ENCODE results near the gene CLEC9A.
"Not testable (repeated sequence)": the region's sequence is repeated elsewhere in the genome, so short reads cannot be mapped to it uniquely, and the experiment has no call there.

Gene CLEC9A

DNA sequence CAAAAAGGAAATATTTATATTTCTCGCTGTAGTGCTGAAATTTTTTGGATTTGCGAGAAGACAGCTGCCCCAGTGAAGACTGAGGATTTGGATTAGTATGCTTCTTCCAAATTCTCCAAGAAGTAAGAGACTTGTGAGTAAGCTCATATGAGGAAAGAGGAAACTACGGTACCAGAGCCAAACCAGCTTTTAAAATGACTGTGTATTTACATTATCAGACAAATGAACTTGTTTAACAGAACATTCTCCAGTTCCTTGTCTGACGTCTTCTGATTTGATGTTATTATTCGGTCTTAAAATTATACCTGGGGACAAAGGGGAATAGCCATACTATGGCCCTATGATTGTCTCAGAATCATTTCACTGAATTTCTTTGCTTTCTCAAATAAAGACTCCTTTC is 12.1 kb upstream of the CLEC9A start:
- Histone ChIP-seq H3K14ac (ENCODE audit: low read length) (no peak overlapping the region), H3K27ac (ENCODE audit: low read depth, low read length) (no peak overlapping the region), H3K79me2 (ENCODE audit: control insufficient read depth, insufficient read depth, low read length, poor library complexity) (no peaks in the 10 kb centered on the region), H2BK5ac (ENCODE audit: low read depth, low read length, poor library complexity) (no peak overlapping the region), H2BK12ac (ENCODE audit: low read length) (no peak overlapping the region), H3K36me3 (ENCODE audit: control insufficient read depth in 1 of 2, insufficient read depth in 2 of 2, low read length in 2 of 2) (no peaks in the 10 kb centered on the region), H3K4me2 (ENCODE audit: low read length) (no peak overlapping the region), H2BK120ac (ENCODE audit: insufficient read depth, low read length, poor library complexity) (no peak overlapping the region), H3K4me1 (ENCODE audit: control insufficient read depth in 1 of 2, insufficient read depth in 2 of 2, low read length in 2 of 2) (no peaks in the 10 kb centered on the region), H3K9ac (ENCODE audit: low read length) (no peak overlapping the region), H4K12ac (ENCODE audit: low read depth, low read length) (no peak overlapping the region), H3K9me3 (ENCODE audit: insufficient read depth, low read depth, low read length) (no peaks in the 10 kb centered on the region), H4K8ac (ENCODE audit: low read depth, low read length) (no peak overlapping the region), H3K4me3 (ENCODE audit: low read depth, low read length) (no peak overlapping the region), H2AFZ (ENCODE audit: insufficient read depth, low read length, poor library complexity) (no peak overlapping the region), H3K27me3 (ENCODE audit: insufficient read depth, low read length) (no peaks in the 10 kb centered on the region), H4K91ac (ENCODE audit: low read depth, low read length) (no peak overlapping the region), H3K18ac (ENCODE audit: low read length) (no peak overlapping the region), H3K4ac (ENCODE audit: low read depth, low read length) (no peak overlapping the region), H3K79me1 (ENCODE audit: low read length) (no peaks in the 10 kb centered on the region), H2AK5ac (ENCODE audit: low read length) (no peak overlapping the region), H3K23ac (ENCODE audit: low read length) (no peak overlapping the region)
- no peak for DNase-seq
- no CpG with 5 or more reads among the region's 5 CpGs for WGBS (ENCODE audit: extremely low coverage, insufficient coverage, insufficient read length)

DNA sequence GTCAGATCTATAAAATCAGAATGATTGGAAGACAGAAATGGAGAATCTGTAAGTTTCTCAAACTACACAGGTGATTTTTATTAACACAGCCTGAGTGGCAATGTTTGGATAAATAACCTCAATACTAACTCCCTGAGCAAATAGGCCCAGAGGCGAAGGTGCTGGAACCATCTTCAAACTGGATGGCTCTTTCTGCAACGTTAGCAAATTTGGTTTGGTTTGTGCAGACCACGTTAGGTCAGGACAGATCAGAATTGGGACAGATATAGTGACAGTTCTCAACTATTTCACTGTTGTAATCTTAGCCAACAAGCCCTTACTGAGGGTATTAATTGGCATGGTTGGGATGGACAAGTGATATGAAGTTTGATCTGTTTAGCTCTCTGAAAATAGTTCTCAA is 9.1 kb upstream of the CLEC9A start:
- H3K79me1 ChIP-seq (ENCODE audit: low read length) = no peaks in the 10 kb centered on the region
- no CpG with 5 or more reads among the region's 3 CpGs for WGBS (ENCODE audit: extremely low coverage, insufficient coverage, insufficient read length)
- H3K14ac ChIP-seq (ENCODE audit: low read length) = no peak overlapping the region
- H2BK120ac ChIP-seq (ENCODE audit: insufficient read depth, low read length, poor library complexity) = no peak overlapping the region
- no peaks in the 10 kb centered on the region for H3K79me2 ChIP-seq (ENCODE audit: control insufficient read depth, insufficient read depth, low read length, poor library complexity)
- no peak overlapping the region for H3K4ac ChIP-seq (ENCODE audit: low read depth, low read length)
- H4K91ac ChIP-seq (ENCODE audit: low read depth, low read length) = no peak overlapping the region
- H2AFZ ChIP-seq (ENCODE audit: insufficient read depth, low read length, poor library complexity) = no peak overlapping the region
- H4K8ac ChIP-seq (ENCODE audit: low read depth, low read length) = no peak overlapping the region
- no peak overlapping the region for H3K23ac ChIP-seq (ENCODE audit: low read length)
- no peak overlapping the region for H2BK12ac ChIP-seq (ENCODE audit: low read length)
- no peak overlapping the region for H3K4me2 ChIP-seq (ENCODE audit: low read length)
- no peak overlapping the region for H3K9ac ChIP-seq (ENCODE audit: low read length)
- no peaks in the 10 kb centered on the region for H3K27me3 ChIP-seq (ENCODE audit: insufficient read depth, low read length)
- no peaks in the 10 kb centered on the region for H3K4me1 ChIP-seq (ENCODE audit: control insufficient read depth in 1 of 2, insufficient read depth in 2 of 2, low read length in 2 of 2)
- no peak overlapping the region for H3K27ac ChIP-seq (ENCODE audit: low read depth, low read length)
- no peak for DNase-seq
- no peaks in the 10 kb centered on the region for H3K36me3 ChIP-seq (ENCODE audit: control insufficient read depth in 1 of 2, insufficient read depth in 2 of 2, low read length in 2 of 2)
- no peaks in the 10 kb centered on the region for H3K9me3 ChIP-seq (ENCODE audit: insufficient read depth, low read depth, low read length)
- H3K18ac ChIP-seq (ENCODE audit: low read length) = no peak overlapping the region
- H3K4me3 ChIP-seq (ENCODE audit: low read depth, low read length) = no peak overlapping the region
- H2BK5ac ChIP-seq (ENCODE audit: low read depth, low read length, poor library complexity) = no peak overlapping the region
- no peak overlapping the region for H2AK5ac ChIP-seq (ENCODE audit: low read length)
- no peak overlapping the region for H4K12ac ChIP-seq (ENCODE audit: low read depth, low read length)

DNA sequence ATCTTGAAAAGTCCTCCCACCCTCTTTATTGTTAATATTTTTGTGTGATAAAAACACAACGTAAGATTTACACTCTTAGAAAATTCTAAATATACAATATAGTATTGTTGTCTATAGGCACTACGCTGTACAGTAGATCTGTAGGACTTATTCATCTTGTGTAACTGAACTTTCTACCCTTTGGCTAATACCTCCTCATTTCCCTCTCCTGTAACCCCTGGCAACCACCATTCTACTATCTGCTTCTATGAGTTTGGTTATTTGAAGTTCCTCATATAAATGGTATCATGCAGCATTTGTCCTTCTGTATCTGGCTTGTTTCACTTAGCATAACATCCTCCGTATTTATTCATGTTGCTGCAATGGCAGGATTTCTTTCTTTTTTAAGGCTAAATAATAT is 5.2 kb upstream of the CLEC9A start:
- Histone ChIP-seq H2AK5ac (ENCODE audit: low read length) (no peak overlapping the region), H3K79me2 (ENCODE audit: control insufficient read depth, insufficient read depth, low read length, poor library complexity) (no peaks in the 10 kb centered on the region), H3K9ac (ENCODE audit: low read length) (no peak overlapping the region), H3K79me1 (ENCODE audit: low read length) (no peaks in the 10 kb centered on the region), H3K4ac (ENCODE audit: low read depth, low read length) (no peak overlapping the region), H3K36me3 (ENCODE audit: control insufficient read depth in 1 of 2, insufficient read depth in 2 of 2, low read length in 2 of 2) (no peaks in the 10 kb centered on the region), H2BK12ac (ENCODE audit: low read length) (no peak overlapping the region), H3K4me2 (ENCODE audit: low read length) (no peak overlapping the region), H2BK120ac (ENCODE audit: insufficient read depth, low read length, poor library complexity) (no peak overlapping the region), H2BK5ac (ENCODE audit: low read depth, low read length, poor library complexity) (no peak overlapping the region), H3K23ac (ENCODE audit: low read length) (no peak overlapping the region), H3K9me3 (ENCODE audit: insufficient read depth, low read depth, low read length) (no peaks in the 10 kb centered on the region), H3K27me3 (ENCODE audit: insufficient read depth, low read length) (no peaks in the 10 kb centered on the region), H3K18ac (ENCODE audit: low read length) (no peak overlapping the region), H3K14ac (ENCODE audit: low read length) (no peak overlapping the region), H3K4me3 (ENCODE audit: low read depth, low read length) (no peak overlapping the region), H4K12ac (ENCODE audit: low read depth, low read length) (no peak overlapping the region), H3K4me1 (ENCODE audit: control insufficient read depth in 1 of 2, insufficient read depth in 2 of 2, low read length in 2 of 2) (no peaks in the 10 kb centered on the region), H4K8ac (ENCODE audit: low read depth, low read length) (no peak overlapping the region), H2AFZ (ENCODE audit: insufficient read depth, low read length, poor library complexity) (no peak overlapping the region), H4K91ac (ENCODE audit: low read depth, low read length) (no peak overlapping the region), H3K27ac (ENCODE audit: low read depth, low read length) (no peak overlapping the region)
- WGBS (ENCODE audit: extremely low coverage, insufficient coverage, insufficient read length) = no CpG with 5 or more reads among the region's 3 CpGs
- DNase-seq = no peak

DNA sequence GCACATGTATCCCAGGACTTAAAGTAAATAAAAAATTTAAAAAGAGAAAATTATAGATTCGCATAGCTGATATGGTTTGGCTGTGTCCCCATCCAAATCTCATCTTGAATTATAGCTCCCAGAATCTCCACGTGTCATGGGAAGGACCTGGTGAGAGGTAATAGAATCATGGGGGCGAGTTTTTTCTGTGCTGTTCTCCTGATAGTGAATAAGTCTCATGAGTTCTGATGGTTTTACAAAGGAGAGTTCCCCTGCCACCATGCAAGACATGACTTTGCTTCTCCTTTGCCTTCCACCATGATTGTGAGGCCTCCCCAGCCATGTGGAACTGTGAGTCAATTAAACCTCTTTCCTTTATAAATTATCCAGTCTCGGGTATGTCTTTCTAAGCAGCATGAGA is 3.8 kb upstream of the CLEC9A start:
- H2BK12ac ChIP-seq (ENCODE audit: low read length); H4K12ac ChIP-seq (ENCODE audit: low read depth, low read length); H2AK5ac ChIP-seq (ENCODE audit: low read length); H2BK5ac ChIP-seq (ENCODE audit: low read depth, low read length, poor library complexity); H3K27me3 ChIP-seq (ENCODE audit: insufficient read depth, low read length); H2AFZ ChIP-seq (ENCODE audit: insufficient read depth, low read length, poor library complexity); H4K91ac ChIP-seq (ENCODE audit: low read depth, low read length); H3K14ac ChIP-seq (ENCODE audit: low read length); H3K4me1 ChIP-seq (ENCODE audit: control insufficient read depth in 1 of 2, insufficient read depth in 2 of 2, low read length in 2 of 2); H3K9me3 ChIP-seq (ENCODE audit: insufficient read depth, low read depth, low read length); H3K18ac ChIP-seq (ENCODE audit: low read length); H3K9ac ChIP-seq (ENCODE audit: low read length); H3K27ac ChIP-seq (ENCODE audit: low read depth, low read length); H3K4me3 ChIP-seq (ENCODE audit: low read depth, low read length); H2BK120ac ChIP-seq (ENCODE audit: insufficient read depth, low read length, poor library complexity); H4K8ac ChIP-seq (ENCODE audit: low read depth, low read length); DNase-seq; H3K4me2 ChIP-seq (ENCODE audit: low read length); H3K79me1 ChIP-seq (ENCODE audit: low read length); H3K23ac ChIP-seq (ENCODE audit: low read length); H3K4ac ChIP-seq (ENCODE audit: low read depth, low read length); H3K79me2 ChIP-seq (ENCODE audit: control insufficient read depth, insufficient read depth, low read length, poor library complexity); H3K36me3 ChIP-seq (ENCODE audit: control insufficient read depth in 1 of 2, insufficient read depth in 2 of 2, low read length in 2 of 2): not testable (repeated sequence)
- WGBS (ENCODE audit: extremely low coverage, insufficient coverage, insufficient read length) = no CpG with 5 or more reads among the region's 4 CpGs

Data from trophoblast cell (in vitro differentiated cells and primary cell).